Measurements from ENCODE around the gene TMEM178B. TPM values are rescaled to one million over a fixed set of nuclear protein-coding genes. Genes with fewer than 3 reads are reported as not detected.

The TMEM178B gene
- total RNA-seq, 1 experiment from 2014 or later, result 0.39 TPM

DNA sequence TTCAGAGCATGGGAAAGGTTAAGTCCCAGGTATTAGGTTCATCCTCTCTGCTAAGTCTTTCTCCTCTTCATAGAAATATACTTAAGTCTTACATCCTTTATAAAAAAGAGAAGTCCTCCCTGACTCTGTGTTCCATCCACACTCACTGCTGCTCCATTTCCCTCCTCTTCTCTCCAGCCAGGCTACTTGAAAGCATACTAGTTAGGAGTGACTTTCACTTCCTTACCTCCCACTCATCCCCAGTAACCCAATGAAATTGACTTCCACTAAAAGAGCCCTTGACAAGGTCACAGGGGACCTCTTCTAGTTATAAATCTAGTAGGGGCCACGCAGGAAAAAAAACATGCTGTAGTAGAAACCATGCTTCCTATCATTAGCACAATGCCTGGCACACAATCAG lies 344.2 kb downstream of the TMEM178B start:
- H3K27me3 ChIP-seq (ENCODE audit: control insufficient read depth, insufficient read depth, low read length), result peaks cover 7% of the 10 kb centered on the region; the same call in 1 of the 2 replicates
- no peak overlapping the region for H3K27ac ChIP-seq (ENCODE audit: low read length)
- ATAC-seq (no peak), DNase-seq (ENCODE audit: low read depth, low spot score) (no peak)
- BruUV-seq (replicated peaks), result no TSS peak
- TF ChIP-seq, protein P1, sequence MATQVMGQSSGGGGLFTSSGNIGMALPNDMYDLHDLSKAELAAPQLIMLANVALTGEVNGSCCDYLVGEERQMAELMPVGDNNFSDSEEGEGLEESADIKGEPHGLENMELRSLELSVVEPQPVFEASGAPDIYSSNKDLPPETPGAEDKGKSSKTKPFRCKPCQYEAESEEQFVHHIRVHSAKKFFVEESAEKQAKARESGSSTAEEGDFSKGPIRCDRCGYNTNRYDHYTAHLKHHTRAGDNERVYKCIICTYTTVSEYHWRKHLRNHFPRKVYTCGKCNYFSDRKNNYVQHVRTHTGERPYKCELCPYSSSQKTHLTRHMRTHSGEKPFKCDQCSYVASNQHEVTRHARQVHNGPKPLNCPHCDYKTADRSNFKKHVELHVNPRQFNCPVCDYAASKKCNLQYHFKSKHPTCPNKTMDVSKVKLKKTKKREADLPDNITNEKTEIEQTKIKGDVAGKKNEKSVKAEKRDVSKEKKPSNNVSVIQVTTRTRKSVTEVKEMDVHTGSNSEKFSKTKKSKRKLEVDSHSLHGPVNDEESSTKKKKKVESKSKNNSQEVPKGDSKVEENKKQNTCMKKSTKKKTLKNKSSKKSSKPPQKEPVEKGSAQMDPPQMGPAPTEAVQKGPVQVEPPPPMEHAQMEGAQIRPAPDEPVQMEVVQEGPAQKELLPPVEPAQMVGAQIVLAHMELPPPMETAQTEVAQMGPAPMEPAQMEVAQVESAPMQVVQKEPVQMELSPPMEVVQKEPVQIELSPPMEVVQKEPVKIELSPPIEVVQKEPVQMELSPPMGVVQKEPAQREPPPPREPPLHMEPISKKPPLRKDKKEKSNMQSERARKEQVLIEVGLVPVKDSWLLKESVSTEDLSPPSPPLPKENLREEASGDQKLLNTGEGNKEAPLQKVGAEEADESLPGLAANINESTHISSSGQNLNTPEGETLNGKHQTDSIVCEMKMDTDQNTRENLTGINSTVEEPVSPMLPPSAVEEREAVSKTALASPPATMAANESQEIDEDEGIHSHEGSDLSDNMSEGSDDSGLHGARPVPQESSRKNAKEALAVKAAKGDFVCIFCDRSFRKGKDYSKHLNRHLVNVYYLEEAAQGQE (IDR thresholded peaks at IDR 0.05; ENCODE audit: insufficient read depth in 1 of 2, low read depth in 2 of 2, low read length in 1 of 2), result no peak
- TF ChIP-seq TCF7L2 (IDR thresholded peaks at IDR 0.05; ENCODE audit: low read depth, low read length), result no peak
- H3K4me3 ChIP-seq (ENCODE audit: low read depth in 2 of 2, low read length in 2 of 2), result no peak overlapping the region
- H3K36me3 ChIP-seq (ENCODE audit: control insufficient read depth, insufficient read depth, low read length), result no peaks in the 10 kb centered on the region
- no peaks in the 10 kb centered on the region for H3K9me3 ChIP-seq (ENCODE audit: control insufficient read depth, insufficient read depth, low read depth, low read length)
- no peaks in the 10 kb centered on the region for H3K4me1 ChIP-seq (ENCODE audit: control insufficient read depth, insufficient read depth, low read length)
- intact Hi-C loops (cut with micrococcal nuclease; ENCODE audit: unreplicated experiment) (no loop called here), in situ Hi-C loops (cut with HindIII; ENCODE audit: low pct_unique_long_range_greater_than_20kb, low sequenced_read_pairs) (no loop called here)
- CTCF ChIA-PET, result no interaction called here
- POLR2A ChIA-PET, result no interaction called here

DNA sequence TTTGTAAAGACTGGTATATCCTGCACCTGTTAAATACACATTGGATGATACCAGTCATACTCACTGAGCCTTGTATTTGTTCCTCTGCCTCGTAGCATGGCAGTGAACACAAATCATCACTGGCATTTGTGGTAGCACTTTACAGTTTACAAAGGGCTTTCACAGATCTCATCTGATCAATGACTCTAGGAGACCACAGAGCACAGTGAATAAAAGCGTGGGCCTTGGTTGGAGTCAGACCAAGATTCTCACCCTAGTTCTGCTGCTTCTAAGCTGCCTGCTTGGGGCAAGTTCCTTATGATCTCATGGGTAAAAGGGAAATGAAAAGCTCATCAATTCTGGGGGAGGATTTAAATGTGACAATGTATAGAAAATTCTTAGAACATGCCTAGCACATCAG lies 347.4 kb downstream of the TMEM178B start:
- CTCF ChIA-PET, result no interaction called here
- peaks cover 4% of the 10 kb centered on the region; the same call in 1 of the 2 replicates for H3K27me3 ChIP-seq (ENCODE audit: control insufficient read depth, insufficient read depth, low read length)
- DNase-seq (ENCODE audit: low read depth, low spot score) (no peak), ATAC-seq (no peak)
- POLR2A ChIA-PET, result no interaction called here
- H3K9me3 ChIP-seq (ENCODE audit: control insufficient read depth, insufficient read depth, low read depth, low read length), result no peaks in the 10 kb centered on the region
- H3K4me1 ChIP-seq (ENCODE audit: control insufficient read depth, insufficient read depth, low read length), result no peaks in the 10 kb centered on the region
- H3K36me3 ChIP-seq (ENCODE audit: control insufficient read depth, insufficient read depth, low read length), result no peaks in the 10 kb centered on the region
- no peak overlapping the region for H3K27ac ChIP-seq (ENCODE audit: low read length)
- TF ChIP-seq, protein P2, sequence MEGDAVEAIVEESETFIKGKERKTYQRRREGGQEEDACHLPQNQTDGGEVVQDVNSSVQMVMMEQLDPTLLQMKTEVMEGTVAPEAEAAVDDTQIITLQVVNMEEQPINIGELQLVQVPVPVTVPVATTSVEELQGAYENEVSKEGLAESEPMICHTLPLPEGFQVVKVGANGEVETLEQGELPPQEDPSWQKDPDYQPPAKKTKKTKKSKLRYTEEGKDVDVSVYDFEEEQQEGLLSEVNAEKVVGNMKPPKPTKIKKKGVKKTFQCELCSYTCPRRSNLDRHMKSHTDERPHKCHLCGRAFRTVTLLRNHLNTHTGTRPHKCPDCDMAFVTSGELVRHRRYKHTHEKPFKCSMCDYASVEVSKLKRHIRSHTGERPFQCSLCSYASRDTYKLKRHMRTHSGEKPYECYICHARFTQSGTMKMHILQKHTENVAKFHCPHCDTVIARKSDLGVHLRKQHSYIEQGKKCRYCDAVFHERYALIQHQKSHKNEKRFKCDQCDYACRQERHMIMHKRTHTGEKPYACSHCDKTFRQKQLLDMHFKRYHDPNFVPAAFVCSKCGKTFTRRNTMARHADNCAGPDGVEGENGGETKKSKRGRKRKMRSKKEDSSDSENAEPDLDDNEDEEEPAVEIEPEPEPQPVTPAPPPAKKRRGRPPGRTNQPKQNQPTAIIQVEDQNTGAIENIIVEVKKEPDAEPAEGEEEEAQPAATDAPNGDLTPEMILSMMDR (IDR thresholded peaks at IDR 0.05), result no peak
- TF ChIP-seq, protein P1 (IDR thresholded peaks at IDR 0.05; ENCODE audit: insufficient read depth in 1 of 2, low read depth in 2 of 2, low read length in 1 of 2), result no peak
- no peak for TF ChIP-seq TCF7L2 (IDR thresholded peaks at IDR 0.05; ENCODE audit: low read depth, low read length)
- TF ChIP-seq POLR2AphosphoS5 (IDR thresholded peaks at IDR 0.05; ENCODE audit: low read depth, low read length), result no peak
- no peak for TF ChIP-seq SIN3A (IDR thresholded peaks at IDR 0.05; ENCODE audit: borderline replicate concordance, insufficient read depth, low read depth, low read length)
- intact Hi-C loops (cut with micrococcal nuclease; ENCODE audit: unreplicated experiment) (no loop called here), in situ Hi-C loops (cut with HindIII; ENCODE audit: low pct_unique_long_range_greater_than_20kb, low sequenced_read_pairs) (no loop called here)
- H3K4me3 ChIP-seq (ENCODE audit: low read depth in 2 of 2, low read length in 2 of 2), result no peak overlapping the region
- BruUV-seq (replicated peaks), result no TSS peak

All from Panc1 (cell line).